Measurements from ENCODE around the gene HOXB2. TPM values are rescaled to one million over a fixed set of nuclear protein-coding genes. Genes with fewer than 3 reads are reported as not detected.
A peak's percentile ranks its signal among the peaks of the same experiment; 100 is the strongest.
"Not testable (repeated sequence)": the region's sequence is repeated elsewhere in the genome, so short reads cannot be mapped to it uniquely, and the experiment has no call there.

Gene HOXB2
- total RNA-seq, 1 donor from 2014 or later = 2.8 TPM

DNA sequence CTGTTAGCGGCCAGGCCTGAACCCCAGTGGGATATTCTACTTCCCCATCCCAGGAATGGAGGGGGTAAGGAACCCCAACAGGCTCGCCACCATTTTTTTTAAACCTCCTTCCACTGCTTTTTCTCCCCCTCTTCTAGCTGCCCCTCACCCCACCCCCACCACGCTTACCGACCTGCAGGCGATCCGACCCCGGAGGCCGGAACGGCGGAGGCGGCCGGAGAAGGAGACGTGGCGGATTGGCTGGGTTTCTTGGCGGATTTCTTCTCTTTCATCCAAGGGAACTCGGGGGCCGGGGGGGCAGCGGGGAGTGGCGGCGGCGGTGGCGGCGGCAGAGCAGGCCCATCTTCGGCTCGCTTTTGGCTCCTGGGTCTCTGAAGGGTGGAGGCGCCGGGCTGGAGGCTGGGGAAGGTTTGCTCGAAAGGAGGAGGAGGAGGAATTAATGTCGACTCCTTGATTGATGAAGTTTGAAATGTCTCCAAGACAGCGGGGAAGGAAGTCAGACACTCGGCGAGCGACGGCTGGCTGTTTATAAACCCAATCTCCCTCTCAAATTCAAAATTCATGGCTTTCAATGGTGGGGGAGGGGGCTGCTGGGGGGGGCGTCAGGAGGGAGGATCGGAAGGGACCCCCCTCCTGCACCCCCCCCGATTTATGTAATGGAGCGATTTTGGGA, 424 bp downstream of the HOXB2 start:
- ATAC-seq (peak; percentile 67), DNase-seq (peak; percentile 87)
- intact Hi-C loops (cut with micrococcal nuclease) = no loop called here

DNA sequence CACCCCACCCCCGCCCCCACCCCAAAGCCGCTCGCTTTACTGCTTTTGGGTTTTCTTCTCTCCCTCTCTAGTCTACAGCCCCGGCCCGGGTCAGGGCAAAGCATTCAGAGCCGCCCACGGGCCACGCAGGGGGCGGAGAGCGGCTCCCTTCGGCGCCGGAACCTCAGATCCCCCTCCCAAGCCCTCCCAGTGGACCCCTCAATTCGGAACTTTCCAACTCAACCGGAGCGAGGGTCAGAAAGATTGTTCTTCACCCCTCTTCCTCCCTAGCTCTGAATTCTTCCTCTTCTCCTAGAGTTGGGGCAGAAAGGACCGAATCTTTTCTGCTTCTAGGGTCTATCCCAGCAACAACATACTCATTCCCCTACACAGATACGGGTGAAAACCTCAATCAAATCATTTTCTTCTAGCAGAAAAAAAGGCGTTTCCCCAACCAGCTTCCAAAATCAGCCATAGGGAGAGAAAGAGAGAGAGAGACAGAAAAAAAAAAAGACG, 1.0 kb downstream of the HOXB2 start:
- DNase-seq = peak; percentile 55
- peak; percentile 42 for ATAC-seq
- intact Hi-C loops (cut with micrococcal nuclease) = no loop called here

DNA sequence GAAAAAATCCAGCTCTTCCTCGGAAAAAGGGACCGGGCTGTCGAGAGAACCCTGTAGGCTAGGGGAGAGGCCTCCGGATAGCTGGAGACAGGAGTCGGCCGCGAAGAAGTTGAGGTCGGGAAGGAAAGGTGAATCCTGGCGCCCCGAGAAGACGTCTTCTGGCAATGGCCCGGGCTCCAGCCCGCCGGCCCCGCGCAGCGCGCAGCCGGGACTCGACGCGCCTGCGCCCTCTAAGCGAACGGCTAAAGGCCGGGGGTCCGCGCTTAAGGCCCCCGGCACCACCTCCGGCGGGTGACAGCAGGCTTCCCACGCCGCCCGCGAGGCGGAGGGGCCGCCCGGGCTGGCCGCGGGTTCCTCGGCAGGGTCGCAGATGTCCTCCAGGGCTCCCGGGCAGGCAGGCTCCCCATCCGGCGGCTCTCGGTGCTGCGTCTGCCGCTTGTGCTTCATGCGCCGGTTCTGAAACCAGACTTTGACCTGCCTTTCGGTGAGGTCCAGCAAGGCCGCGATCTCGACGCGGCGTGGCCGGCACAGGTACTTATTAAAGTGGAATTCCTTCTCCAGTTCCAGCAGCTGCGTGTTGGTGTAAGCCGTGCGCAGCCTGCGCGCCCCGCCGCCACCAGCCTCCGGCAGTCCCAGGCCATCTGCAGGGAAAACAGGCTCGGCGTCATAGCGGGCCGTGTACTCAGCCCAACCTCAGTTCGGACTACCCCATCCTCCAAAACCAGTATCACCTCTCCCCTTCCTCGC, 1.6 kb downstream of the HOXB2 start:
- ATAC-seq (peak; percentile 48), DNase-seq (peak; percentile 61)
- intact Hi-C loops (cut with micrococcal nuclease) = no loop called here

DNA sequence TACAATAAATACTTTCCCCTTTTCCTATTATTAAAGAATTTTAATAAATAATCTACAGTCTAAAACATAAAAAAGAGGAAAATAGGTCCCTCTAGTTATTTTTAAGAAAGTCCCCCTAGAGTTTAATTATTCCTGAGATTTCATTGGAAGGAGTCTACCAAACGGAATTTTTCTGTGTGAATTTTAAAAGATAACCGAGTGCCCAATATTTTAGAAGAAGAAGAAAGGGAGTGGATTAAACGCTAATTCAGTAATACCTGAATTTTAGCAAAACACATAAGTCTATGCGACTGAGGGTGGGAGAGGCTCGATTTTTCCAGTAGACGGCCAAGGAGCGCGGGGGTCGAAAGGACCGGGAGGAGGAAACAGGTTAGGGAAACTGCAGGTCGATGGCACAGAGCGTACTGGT, 2.2 kb downstream of the HOXB2 start:
- intact Hi-C loops (cut with micrococcal nuclease) = no loop called here
- DNase-seq (no peak), ATAC-seq (no peak)

DNA sequence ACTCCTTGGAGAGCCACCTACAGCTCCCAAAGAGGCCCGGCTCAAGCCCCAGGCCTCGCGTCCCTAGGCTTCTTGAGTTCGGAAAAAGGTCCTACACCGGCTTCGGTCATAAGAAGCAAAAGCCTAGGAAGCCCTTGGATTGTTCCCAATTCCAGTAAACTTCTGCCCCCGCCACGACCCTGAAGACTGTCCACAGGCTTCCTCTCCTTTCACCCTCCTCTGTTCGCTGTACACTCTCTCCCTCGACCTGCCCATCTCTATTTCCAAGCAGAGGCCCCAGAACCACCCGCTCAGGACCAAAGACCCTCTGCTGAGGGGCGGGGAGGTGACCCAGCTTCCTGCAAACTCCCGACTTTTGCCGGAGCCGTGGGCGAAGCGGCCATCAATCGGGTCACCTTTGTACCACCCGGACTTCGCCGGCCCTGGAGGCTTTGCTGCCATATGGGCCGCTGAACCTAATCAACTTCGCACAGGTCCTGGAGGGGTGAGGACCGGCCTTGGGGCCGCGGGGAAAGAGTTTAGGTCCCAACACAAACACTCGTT, 2.7 kb downstream of the HOXB2 start:
- no peak for DNase-seq
- intact Hi-C loops (cut with micrococcal nuclease) = no loop called here
- peak; percentile 7 for ATAC-seq

DNA sequence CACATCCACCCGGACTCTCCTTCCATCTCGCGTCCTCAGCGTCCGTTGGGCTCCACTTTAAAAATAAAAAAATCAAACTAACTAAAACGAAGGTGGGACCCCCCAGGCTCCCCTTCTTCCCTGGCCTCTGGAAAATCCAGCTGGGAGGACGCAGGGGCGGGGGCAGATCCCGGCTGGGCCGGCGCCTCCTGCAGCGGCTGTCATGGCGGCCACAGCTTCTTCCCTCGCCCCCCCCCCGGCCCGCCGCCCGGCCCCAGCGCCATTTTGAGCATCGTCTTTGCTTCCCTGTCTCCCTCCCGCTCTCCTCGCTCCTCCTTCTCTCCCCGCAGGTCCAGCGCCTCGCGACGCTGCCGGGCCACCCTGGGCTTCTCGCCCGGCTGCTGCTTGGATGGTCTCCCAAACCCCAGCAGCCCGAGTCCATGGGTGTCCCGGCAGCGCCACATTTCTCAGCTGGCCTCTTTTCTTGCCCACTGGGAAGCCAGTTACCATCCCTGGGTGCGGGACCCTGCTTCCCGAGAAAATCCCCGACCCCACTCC, 3.3 kb downstream of the HOXB2 start:
- intact Hi-C loops (cut with micrococcal nuclease) = no loop called here
- peak; percentile 77 for ATAC-seq
- DNase-seq = peak; percentile 80

DNA sequence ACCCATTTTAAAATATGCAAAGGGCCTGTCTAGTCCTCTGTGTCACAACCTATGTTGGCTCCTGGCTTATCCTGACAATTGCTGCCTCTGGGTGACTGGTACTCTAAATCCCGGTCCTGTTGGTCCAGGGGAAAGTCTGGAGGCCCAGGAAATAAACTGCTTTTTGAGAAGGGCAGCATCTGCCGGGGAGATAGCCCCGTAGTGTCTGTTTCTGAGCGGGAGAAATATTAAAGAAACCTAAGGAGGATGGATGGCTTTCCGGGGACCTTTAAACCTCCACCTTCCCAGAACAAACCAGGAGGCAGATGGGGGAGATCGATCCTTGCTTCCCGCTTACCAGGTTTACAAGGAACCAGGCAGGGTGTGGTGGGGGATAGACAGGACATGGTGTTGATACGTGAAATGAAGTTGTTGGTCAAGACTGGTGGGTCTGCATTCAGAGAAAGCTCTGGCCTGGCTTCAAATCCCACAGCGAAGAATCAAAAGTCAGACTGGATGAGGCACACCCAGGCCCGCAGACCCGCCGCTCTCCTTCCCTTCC, 3.8 kb downstream of the HOXB2 start:
- no peak for ATAC-seq
- intact Hi-C loops (cut with micrococcal nuclease) = no loop called here

DNA sequence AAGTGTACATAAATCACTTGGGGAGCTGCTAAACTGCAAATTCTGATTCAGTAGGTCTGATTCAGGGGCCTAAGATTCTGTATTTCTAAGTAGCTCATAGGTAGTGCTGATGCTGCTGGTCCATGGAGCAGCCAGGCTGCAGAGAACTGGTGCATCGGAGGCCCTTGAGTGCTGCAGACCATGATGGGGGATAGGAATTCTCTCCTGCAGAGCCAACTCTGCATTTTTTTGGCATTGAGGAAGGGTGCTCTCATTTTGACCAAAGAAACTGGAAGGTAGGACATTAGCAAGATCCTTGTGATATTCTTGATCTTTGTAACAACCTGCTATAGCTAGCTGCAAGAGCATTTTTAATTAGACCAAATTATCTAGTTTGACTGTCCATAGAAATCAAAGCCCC, 4.7 kb downstream of the HOXB2 start:
- ATAC-seq (no peak), DNase-seq (no peak)
- intact Hi-C loops (cut with micrococcal nuclease) = no loop called here

More for the DNA sequence above, 3.8 kb downstream of the HOXB2 start:
- no peak for DNase-seq

DNA sequence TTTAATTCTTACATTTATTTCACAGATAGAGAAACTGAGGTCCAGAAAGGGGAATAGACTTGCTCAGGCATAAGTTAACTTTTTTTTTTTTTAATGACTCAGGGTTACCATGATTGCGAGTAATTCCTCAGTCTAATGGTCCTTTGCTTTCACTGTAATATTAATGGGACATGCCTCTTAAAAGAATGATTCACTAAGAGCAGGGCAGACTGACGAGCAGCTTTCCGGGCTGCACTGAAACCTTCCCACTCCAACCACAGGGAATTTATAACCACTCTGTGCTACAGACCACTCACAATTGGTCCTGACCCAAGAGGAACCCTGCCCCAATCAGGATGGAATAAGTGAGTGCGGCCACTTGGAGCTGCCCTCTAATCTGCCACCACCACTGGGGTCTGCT, 5.7 kb downstream of the HOXB2 start:
- DNase-seq (no peak), ATAC-seq (no peak)
- intact Hi-C loops (cut with micrococcal nuclease) = no loop called here

DNA sequence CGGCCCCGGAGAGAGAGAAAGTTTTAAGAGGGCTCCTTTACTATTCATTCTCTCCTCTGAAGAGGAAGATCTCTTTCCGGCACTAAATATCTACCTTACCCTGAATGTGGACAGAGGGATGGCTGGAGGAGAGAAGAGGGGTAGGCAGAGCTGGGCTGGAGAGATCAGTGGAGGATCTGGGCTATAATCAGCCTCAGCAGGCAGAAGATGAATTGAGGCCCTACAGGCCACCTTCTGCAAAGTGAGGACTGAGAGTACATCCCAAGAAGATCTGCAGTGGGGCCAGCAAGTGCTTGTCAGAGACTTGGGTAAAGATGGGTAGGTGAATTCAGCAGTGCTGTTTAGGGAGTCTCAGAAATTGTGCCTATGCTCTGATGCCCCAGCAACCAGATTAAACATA, 7.6 kb downstream of the HOXB2 start:
- DNase-seq = no peak
- no peak for ATAC-seq
- intact Hi-C loops (cut with micrococcal nuclease) = no loop called here

DNA sequence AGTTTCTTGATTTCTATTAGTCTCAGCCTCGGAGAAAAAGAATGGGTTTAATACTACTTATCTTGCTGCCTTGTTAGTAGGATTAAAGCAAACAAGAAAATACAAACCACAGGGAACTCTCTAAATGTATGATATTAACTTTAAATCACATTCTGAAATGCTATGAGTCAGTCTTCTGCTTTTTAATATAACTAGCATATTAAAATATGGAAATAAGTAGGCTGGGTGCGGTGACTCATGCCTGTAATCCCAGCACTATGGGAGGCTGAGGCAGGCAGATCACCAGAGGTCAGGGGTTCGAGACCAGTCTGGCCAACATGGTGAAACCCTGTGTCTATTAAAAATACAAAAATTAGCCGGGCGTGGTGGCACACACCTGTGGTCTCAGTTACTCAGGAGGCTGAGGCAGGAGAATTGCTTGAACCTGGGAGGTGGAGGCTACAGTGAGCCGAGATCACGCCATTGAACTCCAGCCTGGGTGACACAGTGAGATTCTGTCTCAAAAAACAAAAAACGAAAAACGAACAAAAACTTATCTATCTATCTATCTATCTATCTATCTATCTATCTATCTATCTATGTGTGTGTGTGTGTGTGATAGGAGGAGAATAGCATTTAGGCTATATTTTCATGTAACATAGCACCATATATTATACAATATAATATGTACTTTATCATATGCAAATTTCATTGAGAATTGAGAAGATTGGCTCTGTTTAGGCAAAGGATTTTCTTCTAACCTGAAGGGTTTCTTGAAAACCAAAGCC, 8.9 kb downstream of the HOXB2 start:
- intact Hi-C loops (cut with micrococcal nuclease); ATAC-seq; DNase-seq: not testable (repeated sequence)

DNA sequence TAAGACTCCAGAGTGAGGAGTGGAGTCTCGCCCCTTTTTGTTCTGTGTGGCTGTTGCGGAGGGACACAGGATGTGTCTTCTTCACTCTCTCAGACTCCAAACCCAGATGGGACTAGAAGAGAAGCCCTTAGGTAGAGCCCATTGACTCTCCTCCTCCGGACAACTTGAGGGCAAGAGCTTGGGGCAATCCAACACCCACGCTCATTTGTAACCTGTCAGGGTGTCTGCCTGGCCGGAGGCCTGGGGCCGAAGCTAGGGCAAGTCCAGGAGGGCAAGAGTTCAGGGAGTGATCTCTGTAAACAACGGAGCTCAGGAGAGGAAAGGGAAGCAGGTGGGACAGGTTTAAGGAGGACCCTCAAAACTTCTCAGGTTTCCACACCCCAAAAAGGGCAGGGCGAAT, 12.6 kb downstream of the HOXB2 start:
- DNase-seq = no peak
- intact Hi-C loops (cut with micrococcal nuclease) = no loop called here
- no peak for ATAC-seq

DNA sequence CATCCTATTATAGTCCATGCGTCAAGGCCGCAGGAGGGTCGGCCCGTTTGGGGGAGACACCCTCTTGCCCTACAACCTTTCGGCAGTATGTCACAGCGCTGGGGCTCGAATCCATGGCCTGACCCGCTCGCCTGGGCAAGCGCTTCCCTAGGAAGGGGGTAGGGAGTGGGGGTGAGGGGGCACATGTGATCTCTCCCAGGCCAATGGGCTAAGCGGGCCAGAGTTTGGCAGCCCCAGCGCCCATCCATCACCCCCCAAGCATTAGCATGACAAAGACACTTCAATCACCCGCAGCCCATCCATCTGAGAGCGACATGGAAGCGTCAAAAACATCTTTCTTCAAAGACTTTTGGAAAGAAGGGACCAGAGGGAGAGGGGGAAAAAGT, 14.0 kb downstream of the HOXB2 start, which contains the start of gene HOXB1:
Gene HOXB1 (minus strand): TSS at position 125 of the 386 bp plus-strand sequence. CDS start 107 bp downstream, at position 18.
- no peak for DNase-seq
- intact Hi-C loops (cut with micrococcal nuclease) = no loop called here

DNA sequence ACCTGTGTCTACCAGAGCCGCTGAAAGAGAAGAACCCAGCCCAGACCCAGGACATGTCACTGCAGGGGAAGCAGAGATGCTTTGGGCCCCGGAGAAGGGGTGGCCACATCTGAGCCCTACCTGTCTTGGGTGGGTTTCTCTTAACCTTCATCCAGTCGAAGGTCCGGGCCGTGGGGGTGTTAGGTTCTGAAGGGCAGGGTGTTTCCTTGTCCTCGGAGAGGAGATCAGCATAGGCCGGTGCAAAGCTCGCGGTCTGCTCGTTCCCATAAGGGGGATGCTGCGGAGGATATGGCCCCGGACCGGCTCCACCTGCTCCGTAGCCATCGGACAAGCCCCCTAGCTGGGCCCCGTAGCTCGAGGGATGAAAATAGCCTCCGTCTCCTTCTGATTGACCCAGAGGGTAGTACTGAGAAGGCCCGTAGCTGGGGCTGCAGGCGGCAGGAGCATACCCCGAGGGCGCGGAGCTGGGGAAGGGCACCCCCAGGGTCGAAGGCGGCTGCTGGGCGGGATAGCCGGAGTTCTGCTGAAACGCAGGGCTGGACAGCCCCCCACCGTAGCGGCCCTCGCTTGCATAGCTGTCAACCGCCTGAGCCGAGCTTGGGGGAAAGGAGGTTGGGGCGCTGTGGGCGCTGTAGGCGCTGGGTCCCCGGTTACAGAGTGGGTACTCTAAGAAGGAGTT, 14.6 kb downstream of the HOXB2 start:
- DNase-seq = no peak
- ATAC-seq = no peak
- intact Hi-C loops (cut with micrococcal nuclease) = no loop called here

More for the DNA sequence above, 14.0 kb downstream of the HOXB2 start, which contains the start of gene HOXB1:
- ATAC-seq = no peak

DNA sequence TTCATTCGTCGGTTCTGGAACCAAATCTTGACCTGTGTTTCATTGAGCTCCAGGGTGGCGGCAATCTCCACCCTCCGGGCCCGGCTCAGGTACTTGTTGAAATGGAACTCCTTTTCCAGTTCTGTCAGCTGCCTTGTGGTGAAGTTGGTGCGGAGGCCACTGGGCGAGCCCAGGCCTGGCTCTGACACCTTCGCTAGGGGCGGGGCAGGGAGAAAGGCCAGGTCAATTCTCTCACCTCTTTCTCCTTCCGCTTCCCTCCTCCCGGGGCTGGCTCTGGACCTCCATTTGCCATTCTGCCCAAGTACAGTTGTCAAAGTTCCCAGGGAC, 15.3 kb downstream of the HOXB2 start:
- ATAC-seq = no peak
- no peak for DNase-seq
- intact Hi-C loops (cut with micrococcal nuclease) = no loop called here

DNA sequence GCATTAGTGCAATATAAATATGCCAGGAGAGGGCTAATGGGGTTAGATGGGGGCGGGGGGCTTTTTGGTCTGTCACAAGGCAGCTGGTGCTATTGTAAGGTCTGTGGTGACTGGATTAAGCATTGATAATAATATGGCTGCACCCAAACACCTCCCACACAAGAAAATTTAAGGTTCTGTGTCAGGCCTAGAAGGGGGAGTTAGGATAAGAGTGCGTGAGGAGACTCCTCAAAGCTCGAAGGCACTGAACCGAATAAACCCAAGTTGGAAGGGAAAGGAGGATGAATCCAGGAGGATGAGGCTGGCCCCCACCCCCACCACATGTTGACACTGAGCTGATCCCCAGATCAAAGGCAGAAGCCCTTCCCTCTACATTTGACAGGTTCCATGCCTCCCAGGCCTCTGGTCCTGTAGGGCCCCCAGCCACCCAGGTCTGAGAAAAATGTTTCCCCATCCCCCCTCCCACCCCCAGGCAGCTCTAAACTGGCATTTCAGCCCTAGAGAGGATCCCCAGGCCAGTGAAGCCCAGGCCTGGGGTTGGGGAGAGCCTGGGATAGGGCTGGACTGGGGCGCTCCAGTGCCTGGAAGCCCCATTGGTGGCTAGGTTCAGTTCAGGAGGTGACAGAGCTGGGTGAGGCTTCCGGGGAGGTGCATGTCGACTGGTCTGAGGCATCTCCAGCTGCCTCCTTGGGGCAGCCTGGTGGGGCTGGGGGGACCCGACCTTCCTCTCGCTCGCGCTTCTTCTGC, 15.8 kb downstream of the HOXB2 start:
- intact Hi-C loops (cut with micrococcal nuclease) = no loop called here
- no peak for DNase-seq
- no peak for ATAC-seq

DNA sequence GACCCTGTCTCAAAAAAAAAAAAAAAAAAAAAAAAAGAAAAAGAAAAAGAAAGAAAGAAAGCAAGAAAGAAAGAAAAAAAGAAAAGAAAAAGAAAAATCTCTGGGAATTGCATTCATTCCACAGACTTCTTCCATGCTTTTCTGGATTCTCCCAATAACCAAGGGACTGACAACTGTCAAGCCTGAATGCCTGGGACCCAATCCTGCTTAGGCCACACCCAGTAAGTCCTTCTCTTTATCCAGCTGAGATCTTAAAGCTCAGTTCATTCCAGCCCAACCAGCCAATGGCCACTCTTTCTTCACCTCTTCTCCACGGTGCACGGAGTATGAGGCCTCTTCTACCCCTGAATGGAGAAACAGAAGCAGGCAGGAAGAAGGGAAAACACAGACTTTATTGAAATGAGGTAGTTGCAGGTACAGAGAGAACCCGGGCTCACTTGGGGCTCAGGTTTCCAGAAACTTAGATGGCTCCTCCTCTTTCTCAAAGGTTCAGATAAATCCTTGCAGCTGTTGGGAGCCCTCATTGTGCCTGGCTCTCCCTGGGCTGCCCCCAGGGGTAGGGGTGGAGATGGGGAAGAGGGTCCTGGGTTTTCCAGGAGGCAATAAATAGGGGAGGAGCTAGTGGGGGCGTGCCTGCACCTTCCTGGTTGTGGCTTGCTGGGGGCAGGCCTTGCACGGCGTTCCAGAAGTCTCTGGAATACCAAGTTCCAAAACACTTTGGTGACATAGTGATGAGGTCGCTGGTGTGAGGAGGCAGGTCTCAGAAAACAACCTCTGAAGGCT, 16.6 kb downstream of the HOXB2 start:
- no peak for ATAC-seq
- intact Hi-C loops (cut with micrococcal nuclease) = no loop called here
- no peak for DNase-seq
